Measurements from ENCODE around the gene TMEM231.

DNA sequence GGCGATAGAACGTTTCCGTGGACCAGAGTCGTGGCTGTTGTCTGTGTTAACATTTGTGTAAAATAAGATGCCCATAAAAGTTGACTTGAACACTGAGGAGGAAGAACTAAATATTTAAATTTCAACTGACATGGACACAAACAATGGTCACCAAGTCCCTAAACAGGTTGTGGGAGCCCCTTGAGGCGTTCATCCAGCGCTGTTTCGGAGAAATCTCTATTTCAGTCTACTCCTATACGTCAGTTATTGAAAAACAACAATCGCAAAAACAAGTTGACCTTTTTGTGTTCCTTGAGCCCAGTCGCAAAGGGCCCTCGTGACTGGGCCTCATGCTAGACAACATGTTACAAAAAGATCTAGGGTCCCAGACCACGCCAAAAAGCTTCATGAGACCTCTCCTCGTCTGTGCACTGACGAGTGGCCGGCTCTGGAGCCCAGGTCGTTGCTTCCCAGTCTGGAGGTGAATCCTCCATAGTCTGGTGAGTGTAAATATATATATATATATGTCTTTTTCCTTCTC lies 439 bp upstream of the TMEM231 start:
- TF ChIP-seq CTCF (IDR thresholded peaks at IDR 0.05) (no peak), POLR2A (IDR thresholded peaks at IDR 0.05) (no peak)
